Measurements from ENCODE around the gene UPK3A.
A peak's percentile ranks its signal among the peaks of the same experiment; 100 is the strongest.

Gene UPK3A

GRCh38 chr22:45284705-45285262, at the start of gene UPK3A:
Gene UPK3A, plus strand, starts transcription at chr22:45284949. Its CDS starts 65 bp downstream, at chr22:45285014.
- peak; percentile 89 for DNase-seq (ENCODE audit: low spot score)

- DNase-seq (ENCODE audit: low spot score), result no peak
Observed at GRCh38 chr22:45235101-45235777, 49.5 kb upstream of the UPK3A start.

GRCh38 chr22:45235851-45236342, 48.9 kb upstream of the UPK3A start:
- DNase-seq (ENCODE audit: low spot score), result no peak

GRCh38 chr22:45237065-45237990, 47.4 kb upstream of the UPK3A start:
- DNase-seq (ENCODE audit: low spot score), result no peak

- DNase-seq (ENCODE audit: low spot score), result no peak
Observed at GRCh38 chr22:45238076-45238956, 46.4 kb upstream of the UPK3A start.

GRCh38 chr22:45238957-45239680, 45.6 kb upstream of the UPK3A start:
- DNase-seq (ENCODE audit: low spot score), result no peak

GRCh38 chr22:45239681-45240051, 45.1 kb upstream of the UPK3A start:
- no peak for DNase-seq (ENCODE audit: low spot score)

- no peak for DNase-seq (ENCODE audit: low spot score)
Observed at GRCh38 chr22:45240104-45240809, 44.5 kb upstream of the UPK3A start.

GRCh38 chr22:45240810-45241631, 43.7 kb upstream of the UPK3A start, which contains the start of gene KIAA0930:
Gene KIAA0930, minus strand, starts transcription at chr22:45240894. Its CDS starts 191 bp downstream, at chr22:45240703.
- peak; percentile 95 for DNase-seq (ENCODE audit: low spot score)

GRCh38 chr22:45242778-45243191, 42.0 kb upstream of the UPK3A start:
- DNase-seq (ENCODE audit: low spot score), result no peak

GRCh38 chr22:45244916-45245315, 39.8 kb upstream of the UPK3A start:
- DNase-seq (ENCODE audit: low spot score), result no peak

- peak; percentile 40 for DNase-seq (ENCODE audit: low spot score)
Observed at GRCh38 chr22:45246060-45246985, 38.4 kb upstream of the UPK3A start.

GRCh38 chr22:45248832-45249561, 35.8 kb upstream of the UPK3A start:
- DNase-seq (ENCODE audit: low spot score), result no peak

- DNase-seq (ENCODE audit: low spot score), result no peak
Observed at GRCh38 chr22:45251825-45252224, 32.9 kb upstream of the UPK3A start.

GRCh38 chr22:45253039-45253641, 31.6 kb upstream of the UPK3A start:
- no peak for DNase-seq (ENCODE audit: low spot score)

- DNase-seq (ENCODE audit: low spot score), result no peak
Observed at GRCh38 chr22:45254388-45254787, 30.4 kb upstream of the UPK3A start.

GRCh38 chr22:45254789-45255278, 29.9 kb upstream of the UPK3A start:
- DNase-seq (ENCODE audit: low spot score), result no peak

Measured in ecto neural progenitor cell (in vitro differentiated cells).